ENCODE measurements around the gene ELF1.
"Not testable (repeated sequence)": the region's sequence is repeated elsewhere in the genome, so short reads cannot be mapped to it uniquely, and the experiment has no call there.

- not testable (repeated sequence) for TF ChIP-seq POLR2AphosphoS5 (IDR thresholded peaks at IDR 0.05; ENCODE audit: borderline replicate concordance, low read depth, low read length); EZH2 (IDR thresholded peaks at IDR 0.05)
These were observed 89.2 kb downstream of the ELF1 start for GRCh38 chr13:40929883-40930282.
